Endothelial cell (in vitro differentiated cells): ENCODE measurements around the gene CDH26. TPM values are rescaled to one million over a fixed set of nuclear protein-coding genes. Genes with fewer than 3 reads are reported as not detected.

ENCODE experiments used
- DNase-seq: peaks from one replicate; pipeline ENCODE4 v3.0.0; 2021; ENCODE audit warnings: low spot score
- H3K27ac Mint-ChIP-seq: one replicate; pipeline ENCODE4 v1.8.0; 2021; ENCODE audit warnings: mixed read lengths, inconsistent platforms; ENCODE audit not compliant: unreplicated experiment
- H3K27me3 Mint-ChIP-seq: one replicate; pipeline ENCODE4 v1.8.0; 2021; ENCODE audit warnings: mild to moderate bottlenecking, moderate library complexity, mixed read lengths, inconsistent platforms; ENCODE audit not compliant: unreplicated experiment
- H3K36me3 Mint-ChIP-seq: one replicate; pipeline ENCODE4 v1.8.0; 2021; ENCODE audit warnings: mild to moderate bottlenecking, low read depth, mixed read lengths, inconsistent platforms; ENCODE audit not compliant: unreplicated experiment
- H3K4me1 Mint-ChIP-seq: one replicate; pipeline ENCODE4 v1.8.0; 2021; ENCODE audit warnings: mild to moderate bottlenecking, mixed read lengths, inconsistent platforms; ENCODE audit not compliant: unreplicated experiment
- H3K4me3 Mint-ChIP-seq: one replicate; pipeline ENCODE4 v1.8.0; 2021; ENCODE audit warnings: mild to moderate bottlenecking, mixed read lengths, inconsistent platforms; ENCODE audit not compliant: unreplicated experiment
- H3K9me3 Mint-ChIP-seq: one replicate; pipeline ENCODE4 v1.8.0; 2021; ENCODE audit warnings: mixed read lengths, inconsistent platforms; ENCODE audit not compliant: unreplicated experiment
- CTCF ChIP-seq: fragments of 200-600 bp; sonication (generic); IDR thresholded peaks from one replicate; pipeline ENCODE4 v1.5.0; 2021; ENCODE audit warnings: antibody characterized with exemption; ENCODE audit not compliant: unreplicated experiment
- total RNA-seq: library from RNA; stranded (reverse); fragmentation: NEBNext Ultra II Directional; extraction: Animal tissue kit (Norgen Biotek cat#: 25700); gene quantifications from one replicate; pipeline ENCODE4 v1.2.1, GENCODE V29; 2021; ENCODE audit not compliant: unreplicated experiment

The CDH26 gene
- total RNA-seq, 1 donor from 2014 or later = 5.4 TPM

- no peak overlapping the region for H3K4me3 Mint-ChIP-seq
- H3K9me3 Mint-ChIP-seq = no peaks in the 10 kb centered on the region
- no peaks in the 10 kb centered on the region for H3K27me3 Mint-ChIP-seq
- H3K36me3 Mint-ChIP-seq = peaks cover 4% of the 10 kb centered on the region
- no peak for DNase-seq
- TF ChIP-seq CTCF = no peak
- H3K27ac Mint-ChIP-seq = no peak overlapping the region
- peaks cover under 1% of the 10 kb centered on the region for H3K4me1 Mint-ChIP-seq
Measured at GRCh38 chr20:60063048-60063451, 104.8 kb downstream of the CDH26 start.

GRCh38 chr20:60063739-60064380 is 105.6 kb downstream of the CDH26 start:
- H3K27me3 Mint-ChIP-seq = no peaks in the 10 kb centered on the region
- DNase-seq = no peak
- no peak for TF ChIP-seq CTCF
- no peaks in the 10 kb centered on the region for H3K9me3 Mint-ChIP-seq
- H3K36me3 Mint-ChIP-seq = peaks cover 4% of the 10 kb centered on the region
- no peak overlapping the region for H3K27ac Mint-ChIP-seq
- H3K4me1 Mint-ChIP-seq = no peaks in the 10 kb centered on the region
- no peak overlapping the region for H3K4me3 Mint-ChIP-seq

Other genes with a start within 250 kb of the CDH26 start
- 2.1 TPM for gene SYCP2, start 24.8 kb upstream of the CDH26 start, total RNA-seq
- gene PPP1R3D, start 18.1 kb upstream of the CDH26 start, total RNA-seq = 3.5 TPM
- gene FAM217B, start 18.0 kb upstream of the CDH26 start, total RNA-seq = 11.4 TPM